ENCODE data around the gene ANKAR.
A peak's percentile ranks its signal among the peaks of the same experiment; 100 is the strongest.
"Not testable (repeated sequence)": the region's sequence is repeated elsewhere in the genome, so short reads cannot be mapped to it uniquely, and the experiment has no call there.

The ANKAR gene

GRCh38 chr2:189709501-189710221, 35.2 kb downstream of the ANKAR start:
- DNase-seq: no peak

GRCh38 chr2:189717593-189717992, 43.1 kb downstream of the ANKAR start:
- not testable (repeated sequence) for DNase-seq

- peak; percentile 14 to 71 (median 44) for DNase-seq
Measured at GRCh38 chr2:189719571-189719970, 45.1 kb downstream of the ANKAR start.

GRCh38 chr2:189723192-189723591, 48.7 kb downstream of the ANKAR start:
- no peak for DNase-seq
